GM21423 (cell line): ENCODE measurements around the gene SLC9A2.

ENCODE experiments used
- ATAC-seq: cut with Tn5 transposase; IDR thresholded peaks from one replicate; pipeline ENCODE4 v1.9.1; 2021; ENCODE audit warnings: mild to moderate bottlenecking, moderate library complexity; ENCODE audit not compliant: unreplicated experiment

SLC9A2 gene

DNA sequence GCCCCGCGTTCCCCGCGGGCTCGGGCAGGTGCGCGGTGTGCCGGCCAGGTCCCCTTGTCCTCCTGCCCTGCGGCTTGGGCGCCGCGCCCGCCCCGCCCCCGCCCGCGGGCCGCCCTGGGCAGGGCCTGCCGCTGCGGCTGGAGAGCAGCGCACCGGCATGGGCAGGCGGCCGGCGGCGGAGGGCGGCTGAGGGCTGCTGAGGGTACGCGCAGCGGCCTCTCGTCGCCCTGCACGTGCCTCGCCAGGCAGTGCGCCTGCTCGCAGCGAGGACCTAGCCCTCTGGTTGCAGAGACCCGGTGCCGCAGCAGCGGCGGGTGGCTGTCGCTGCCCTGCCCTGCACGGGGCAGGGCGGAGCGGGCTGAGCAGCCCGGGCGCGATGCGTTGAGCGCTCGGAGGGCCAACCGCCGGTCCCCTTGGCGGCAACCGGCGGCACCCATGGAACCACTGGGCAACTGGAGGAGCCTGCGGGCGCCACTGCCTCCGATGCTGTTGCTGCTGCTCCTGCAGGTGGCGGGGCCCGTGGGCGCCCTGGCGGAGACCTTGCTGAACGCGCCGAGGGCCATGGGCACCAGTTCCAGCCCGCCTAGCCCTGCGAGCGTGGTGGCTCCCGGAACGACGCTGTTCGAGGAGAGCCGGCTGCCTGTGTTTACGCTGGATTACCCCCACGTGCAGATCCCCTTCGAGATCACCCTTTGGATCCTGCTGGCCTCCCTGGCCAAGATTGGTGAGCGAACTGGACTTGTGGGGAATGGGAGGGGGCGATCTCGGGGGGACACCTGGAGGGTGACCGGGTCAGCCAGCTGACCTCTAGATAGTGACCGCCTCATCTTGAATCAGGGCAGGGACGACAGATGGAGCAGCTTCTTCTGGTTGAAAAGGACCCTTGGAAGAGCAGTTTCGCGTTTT is at the start of gene SLC9A2:
TSS of gene SLC9A2 (plus strand) at position 140 of the 906 bp plus-strand sequence. CDS start at position 436, 296 bp downstream.
- ATAC-seq = no peak

DNA sequence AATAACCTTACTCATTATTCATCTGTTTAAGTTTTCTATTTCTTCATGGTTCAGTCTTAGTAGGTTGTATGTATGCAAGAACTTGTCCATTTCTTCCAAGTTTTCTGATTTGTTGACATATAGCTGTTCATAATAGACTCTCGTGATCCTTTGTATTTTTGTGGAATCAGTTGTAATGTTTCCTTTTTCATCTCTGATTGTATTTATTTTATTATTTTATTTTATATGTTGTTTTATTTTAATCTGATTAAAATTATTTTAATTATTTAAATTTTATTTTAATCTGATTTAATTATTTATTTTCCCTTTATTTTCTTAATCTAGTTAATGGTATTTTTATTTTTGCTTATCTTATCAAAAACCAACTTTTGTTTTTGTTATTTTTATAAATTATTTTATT is 43.5 kb upstream of the SLC9A2 start:
- no peak for ATAC-seq

GRCh38 chr2:102578376-102578775 is 41.0 kb upstream of the SLC9A2 start:
- ATAC-seq = no peak

- no peak for ATAC-seq
Measured at GRCh38 chr2:102581911-102582310, 37.4 kb upstream of the SLC9A2 start.

DNA sequence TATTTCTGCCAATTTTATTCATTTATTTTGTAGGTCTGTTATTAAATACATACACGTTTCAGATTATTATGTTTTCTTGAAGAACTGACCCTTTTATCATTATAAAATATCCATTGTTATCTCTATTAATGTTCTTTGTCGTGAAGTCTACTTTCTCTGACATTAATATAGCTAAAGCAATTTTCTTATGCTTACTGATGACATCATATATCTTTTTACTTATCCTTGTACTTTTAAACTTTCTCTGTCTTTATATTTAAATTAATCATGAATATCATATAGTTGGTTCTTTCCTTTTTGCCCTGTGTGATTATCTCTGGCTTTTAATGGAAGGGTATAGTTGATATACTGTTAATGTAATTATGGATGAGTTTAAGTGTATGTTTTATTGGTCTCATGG is 36.5 kb upstream of the SLC9A2 start:
- ATAC-seq = no peak

DNA sequence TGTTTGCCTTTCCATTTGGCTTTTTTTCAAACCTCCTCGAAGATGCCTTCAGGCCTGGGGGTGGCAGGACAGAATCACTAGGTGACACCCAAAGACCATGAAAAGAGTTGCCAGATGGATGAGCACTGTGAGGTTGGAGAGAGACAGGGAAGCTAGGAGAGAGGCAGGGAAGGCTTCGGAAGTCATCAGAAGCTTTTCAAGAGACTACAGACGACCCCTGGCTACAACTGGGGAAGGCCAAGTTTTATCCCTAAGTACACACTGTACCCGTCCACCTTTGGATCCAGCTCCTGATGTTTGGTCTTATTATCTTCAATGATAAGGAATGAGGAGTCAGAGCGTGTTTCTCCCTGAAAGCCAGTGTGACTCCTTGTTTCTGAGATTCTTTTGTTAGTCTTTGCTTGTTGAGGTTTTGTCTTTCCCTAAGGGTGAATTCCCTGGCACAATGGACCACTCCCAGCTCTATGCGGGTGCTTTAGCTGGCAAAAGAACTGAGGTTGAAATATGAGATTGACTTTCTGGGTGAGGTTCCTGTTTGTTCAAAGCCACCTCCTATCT is 33.4 kb upstream of the SLC9A2 start:
- ATAC-seq = no peak

DNA sequence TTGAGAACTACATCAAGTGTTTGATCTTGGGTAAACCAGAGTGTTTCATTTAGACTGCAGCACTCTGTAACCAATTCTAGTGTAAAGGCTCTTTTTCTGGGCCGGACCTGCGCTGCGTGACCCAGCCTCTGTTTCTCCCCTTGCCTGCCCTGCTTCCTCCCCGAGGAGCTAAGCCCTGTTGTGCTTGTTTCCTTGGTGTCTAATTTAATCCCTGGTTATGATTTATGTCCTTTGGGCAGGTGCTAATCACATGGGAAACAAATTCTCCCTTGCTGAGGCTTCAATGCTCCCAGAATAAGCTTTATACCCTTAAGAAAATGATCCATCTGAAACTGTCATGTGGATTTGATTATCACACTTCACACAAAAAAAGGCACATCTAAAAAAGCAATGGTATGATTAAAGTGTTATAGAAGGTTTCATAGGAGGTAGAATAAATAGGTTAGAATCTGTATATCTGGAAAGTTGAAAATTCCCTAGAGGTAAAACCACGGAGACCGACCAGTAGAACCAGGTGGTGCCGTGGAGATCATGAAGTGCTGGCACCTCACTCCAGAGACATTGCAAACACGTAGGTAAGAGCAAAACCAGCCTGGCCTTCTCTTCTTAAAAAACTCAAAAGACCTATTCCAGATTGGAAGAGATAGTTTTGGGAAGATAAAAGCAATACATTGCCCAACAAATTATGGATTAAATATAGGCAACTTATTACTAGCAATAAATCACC is 31.0 kb upstream of the SLC9A2 start:
- no peak for ATAC-seq

- ATAC-seq = no peak
Measured at GRCh38 chr2:102589444-102589843, 29.9 kb upstream of the SLC9A2 start.

DNA sequence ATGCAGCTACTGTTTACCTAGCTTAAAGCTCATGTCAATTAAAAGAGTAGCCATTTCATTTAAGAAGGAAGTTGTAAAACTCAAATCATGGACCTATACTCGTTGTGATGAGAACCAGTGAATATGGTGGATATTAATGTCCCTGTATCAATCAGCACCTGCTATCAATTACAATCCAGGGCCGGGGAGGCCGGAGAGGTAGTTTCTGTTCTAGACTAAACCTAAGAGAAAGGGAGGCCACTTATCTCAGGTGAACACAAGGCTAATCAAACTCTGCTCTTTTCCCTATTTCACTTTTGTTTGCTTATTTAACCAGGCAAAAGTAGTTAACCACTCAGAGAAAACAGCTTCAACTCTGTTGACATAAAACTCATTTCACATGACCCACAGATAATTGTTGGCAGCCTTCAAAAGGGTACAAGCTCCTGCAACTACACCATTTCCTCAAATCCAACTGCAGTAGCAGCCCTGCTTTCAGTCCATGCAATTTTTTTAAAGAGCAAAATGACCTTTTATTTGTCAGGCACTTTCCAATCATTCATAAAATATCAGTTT is 27.8 kb upstream of the SLC9A2 start:
- no peak for ATAC-seq

DNA sequence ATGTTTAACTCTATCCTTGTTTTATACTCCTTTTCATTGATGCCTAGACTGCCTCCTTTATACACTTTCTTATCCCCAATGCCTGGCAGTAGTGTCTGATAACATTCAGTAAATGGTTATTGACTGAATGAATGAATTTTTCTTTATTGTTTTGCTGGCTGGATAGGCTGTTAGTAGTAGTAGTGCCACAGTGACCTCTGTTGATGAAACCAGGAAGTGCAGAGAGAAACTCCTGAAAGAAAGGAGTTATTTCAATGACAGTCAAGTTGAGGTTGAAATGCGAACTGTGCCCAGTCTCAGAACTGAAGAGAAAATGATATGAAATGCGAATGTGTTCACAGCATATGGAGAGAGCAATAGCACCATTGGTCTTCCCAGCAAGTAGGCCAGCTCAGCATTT is 26.8 kb upstream of the SLC9A2 start:
- no peak for ATAC-seq

DNA sequence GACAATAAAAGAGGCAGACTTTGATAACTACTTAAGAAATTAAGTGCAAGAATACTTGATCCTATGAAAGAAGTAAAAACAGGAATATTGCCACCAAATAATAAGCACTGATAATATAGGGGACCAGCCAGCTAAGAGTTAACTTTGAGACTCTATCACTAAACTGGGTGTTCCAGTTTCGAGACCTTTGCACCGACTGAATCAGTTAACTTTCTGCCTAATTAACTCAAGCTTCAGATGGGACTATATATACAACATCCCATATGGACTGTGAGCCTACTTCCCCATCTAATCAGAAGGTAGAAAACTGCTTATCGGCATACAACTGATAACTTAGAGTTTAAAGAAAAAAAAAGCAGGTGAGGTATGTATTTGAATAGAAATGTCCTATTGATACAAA is 25.8 kb upstream of the SLC9A2 start:
- ATAC-seq = no peak

- no peak for ATAC-seq
Measured at GRCh38 chr2:102594445-102595016, 24.8 kb upstream of the SLC9A2 start.

DNA sequence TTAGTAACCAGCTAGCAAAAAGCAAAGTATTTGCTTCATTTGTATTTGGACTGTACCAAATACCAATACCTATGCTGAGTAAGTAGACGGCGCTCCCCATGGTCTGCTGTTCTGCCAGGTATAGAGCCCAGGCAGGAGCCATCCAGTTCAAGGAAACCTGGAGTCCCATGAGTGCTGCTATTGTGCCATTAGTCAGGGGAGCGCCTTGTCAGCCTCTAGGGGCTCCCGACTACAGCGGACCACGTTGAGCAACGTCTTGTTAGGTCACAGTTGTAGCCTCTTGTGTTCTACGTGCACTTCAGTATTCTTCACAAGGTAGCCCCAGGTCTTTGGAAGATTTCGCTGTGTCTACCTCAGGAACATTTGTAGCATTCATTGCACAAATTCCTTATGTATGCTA is 21.6 kb upstream of the SLC9A2 start:
- no peak for ATAC-seq

DNA sequence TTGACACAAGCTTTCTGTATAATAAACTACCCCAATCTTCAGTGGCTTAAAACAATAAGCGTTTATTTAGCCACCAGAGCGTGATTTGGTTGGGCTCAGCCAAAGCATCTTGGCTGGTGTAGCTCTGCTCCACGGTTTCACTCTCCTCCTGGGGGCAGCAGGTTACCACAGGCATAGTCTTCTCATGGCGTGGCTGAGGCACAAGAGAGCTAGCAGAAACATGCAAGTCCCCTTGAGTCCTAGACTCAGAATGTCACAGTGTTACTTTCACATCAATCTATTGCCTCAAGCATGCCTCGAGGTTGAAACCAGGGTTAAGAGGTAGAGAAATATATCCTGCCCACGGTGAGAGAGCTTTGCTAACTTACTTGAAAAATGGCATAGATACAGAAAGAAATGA is 19.9 kb upstream of the SLC9A2 start:
- no peak for ATAC-seq

DNA sequence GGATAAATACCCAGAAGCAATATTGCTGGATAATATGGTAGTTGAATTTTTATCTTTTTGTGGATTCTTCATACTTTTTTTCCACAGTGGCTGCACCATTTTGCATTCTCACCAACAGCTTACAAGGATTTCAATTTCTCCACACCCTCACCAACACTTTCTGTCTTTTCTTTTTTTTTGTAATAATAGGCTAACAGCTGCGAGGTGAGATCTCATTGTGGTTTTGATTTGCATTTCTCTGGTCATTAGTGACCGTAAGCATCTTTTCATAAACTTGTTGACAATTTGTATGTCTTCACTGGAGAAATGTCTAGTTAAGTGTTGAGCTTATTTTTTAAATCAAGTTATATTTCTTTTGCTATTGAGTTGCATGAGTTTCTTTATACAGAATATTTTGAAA is 17.6 kb upstream of the SLC9A2 start:
- no peak for ATAC-seq

DNA sequence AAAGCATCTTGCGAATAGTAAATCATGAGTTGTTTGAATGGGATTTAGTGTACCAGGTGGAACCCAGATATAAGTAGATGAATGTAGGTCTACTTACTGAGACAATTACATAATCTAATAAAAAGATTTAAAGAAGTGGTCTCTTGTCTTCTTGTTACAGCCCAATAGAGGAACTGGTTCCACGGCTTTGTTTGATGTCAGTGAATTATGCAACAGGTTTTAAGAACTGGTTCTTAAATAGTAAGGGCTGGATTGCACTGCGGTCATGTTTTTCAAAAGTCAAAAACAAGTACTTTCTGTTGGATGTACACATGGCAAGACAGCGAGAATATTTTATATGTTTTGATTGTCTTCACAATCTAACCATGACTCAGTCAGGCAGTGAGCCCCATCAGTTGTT is 15.4 kb upstream of the SLC9A2 start:
- ATAC-seq = no peak

GRCh38 chr2:102604769-102605168 is 14.6 kb upstream of the SLC9A2 start:
- no peak for ATAC-seq

DNA sequence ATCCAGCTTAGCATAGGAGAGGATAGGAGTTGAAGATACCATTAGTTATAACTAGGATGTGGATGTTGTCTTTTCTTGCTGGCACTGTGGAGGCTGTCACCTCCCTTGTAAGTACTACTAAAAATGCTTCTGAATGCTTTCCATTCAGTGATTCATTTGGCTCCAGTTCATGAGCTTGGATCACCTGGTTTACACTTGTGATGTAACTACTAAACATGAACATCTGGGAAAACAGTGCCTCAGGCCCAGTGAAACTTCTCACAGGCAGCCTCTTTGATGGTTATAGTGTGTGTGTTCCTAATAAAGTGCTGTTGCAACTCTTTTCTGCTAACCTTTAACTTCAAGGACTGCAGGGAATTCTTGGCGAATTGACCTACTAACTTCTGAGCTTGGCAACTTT is 13.0 kb upstream of the SLC9A2 start:
- no peak for ATAC-seq

GRCh38 chr2:102615620-102616436 is 3.5 kb upstream of the SLC9A2 start:
- ATAC-seq = peak; percentile 74
